Measurements from ENCODE around the gene CDH4.

Gene CDH4

GRCh38 chr20:61821735-61822134 lies 569.7 kb downstream of the CDH4 start:
- no peaks in the 10 kb centered on the region for H3K4me1 ChIP-seq (ENCODE audit: control insufficient read depth in 2 of 2, insufficient read depth in 1 of 2, low read depth in 1 of 2, low read length in 2 of 2)
- DNase-seq (ENCODE audit: low spot score), result no peak
- no peak overlapping the region for H4K8ac ChIP-seq (ENCODE audit: low read depth, low read length)
- H3K4me2 ChIP-seq (ENCODE audit: insufficient read depth, low read length, poor library complexity, severe bottlenecking), result no peak overlapping the region
- no peak overlapping the region for H3K18ac ChIP-seq (ENCODE audit: low read length)
- no peak overlapping the region for H2BK15ac ChIP-seq (ENCODE audit: low read length)
- no peak overlapping the region for H3K4ac ChIP-seq (ENCODE audit: low read length)
- no peak overlapping the region for H3K4me3 ChIP-seq (ENCODE audit: low read length in 2 of 2)
- no peak overlapping the region for H2AFZ ChIP-seq (ENCODE audit: low read length)
- no peak overlapping the region for H3K27ac ChIP-seq (replicated peaks; ENCODE audit: low read length)
- H3K23ac ChIP-seq (ENCODE audit: low read depth, low read length, poor library complexity), result no peak overlapping the region
- H2BK5ac ChIP-seq (ENCODE audit: low read length), result no peak overlapping the region
- H2AK5ac ChIP-seq (ENCODE audit: low read depth, low read length), result no peak overlapping the region
- peaks cover 0 to 1% (median 0%) of the 10 kb centered on the region in 3 experiments for H3K27me3 ChIP-seq (ENCODE audit: control insufficient read depth in 3 of 3, insufficient read depth in 3 of 3, low read depth in 1 of 3, low read length in 3 of 3)
- H3K14ac ChIP-seq (ENCODE audit: low read length), result no peak overlapping the region
- no peak overlapping the region for H3K9ac ChIP-seq (ENCODE audit: low read depth, low read length, poor library complexity)
- H2BK12ac ChIP-seq (ENCODE audit: low read length), result no peak overlapping the region
- H3K36me3 ChIP-seq (replicated peaks in 1 of 2; ENCODE audit: control insufficient read depth in 2 of 2, insufficient read depth in 2 of 2, low read length in 2 of 2), result no peaks in the 10 kb centered on the region
- H3K79me1 ChIP-seq (ENCODE audit: low read depth, low read length), result no peaks in the 10 kb centered on the region
- no CpG with 5 or more reads among the region's 5 CpGs for WGBS, 2 donors (ENCODE audit: extremely low coverage in 2 of 2, insufficient read length in 2 of 2, insufficient replicate concordance in 1 of 2)
- no peak overlapping the region for H2BK120ac ChIP-seq (ENCODE audit: low read depth, low read length)
- no peak overlapping the region for H4K91ac ChIP-seq (ENCODE audit: low read depth, low read length, poor library complexity)
- peaks cover 0 to 5% of the 10 kb centered on the region in 2 donors for H3K9me3 ChIP-seq (replicated peaks in 1 of 2; ENCODE audit: control insufficient read depth in 2 of 2, insufficient read depth in 1 of 2, low read depth in 1 of 2, low read length in 2 of 2)

DNA sequence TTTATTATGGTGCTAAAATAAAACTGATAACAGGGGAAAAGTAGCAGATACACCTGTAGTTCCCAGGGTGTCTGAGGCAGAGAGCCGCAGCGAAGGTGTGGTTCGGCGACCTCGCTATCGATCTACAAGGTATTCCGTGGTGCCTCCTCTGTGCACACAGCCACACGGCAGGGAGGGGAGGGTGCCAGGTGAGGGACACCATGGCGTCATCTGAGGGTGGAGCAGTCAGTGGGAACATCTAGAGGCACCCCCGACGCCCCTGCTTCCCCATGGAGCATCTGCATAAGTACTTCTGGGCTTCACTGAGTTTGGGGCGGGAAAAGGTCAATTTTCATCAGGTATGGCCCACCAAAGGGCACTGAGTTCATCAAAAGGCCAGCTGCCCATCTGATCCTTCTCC lies 570.3 kb downstream of the CDH4 start:
- Histone ChIP-seq H2BK15ac (ENCODE audit: low read length) (no peak overlapping the region), H2AK5ac (ENCODE audit: low read depth, low read length) (no peak overlapping the region), H3K36me3 (replicated peaks in 1 of 2; ENCODE audit: control insufficient read depth in 2 of 2, insufficient read depth in 2 of 2, low read length in 2 of 2) (no peaks in the 10 kb centered on the region), H2BK5ac (ENCODE audit: low read length) (no peak overlapping the region), H3K4ac (ENCODE audit: low read length) (no peak overlapping the region), H3K4me3 (ENCODE audit: low read length in 2 of 2) (peak overlapping the region in 1 of 2 donors; percentile 53), H3K4me2 (ENCODE audit: insufficient read depth, low read length, poor library complexity, severe bottlenecking) (no peak overlapping the region), H3K27me3 (ENCODE audit: control insufficient read depth in 3 of 3, insufficient read depth in 3 of 3, low read depth in 1 of 3, low read length in 3 of 3) (peaks cover 0 to 1% (median 0%) of the 10 kb centered on the region in 3 experiments), H3K4me1 (ENCODE audit: control insufficient read depth in 2 of 2, insufficient read depth in 1 of 2, low read depth in 1 of 2, low read length in 2 of 2) (no peaks in the 10 kb centered on the region), H3K79me1 (ENCODE audit: low read depth, low read length) (no peaks in the 10 kb centered on the region), H2AFZ (ENCODE audit: low read length) (no peak overlapping the region), H4K8ac (ENCODE audit: low read depth, low read length) (no peak overlapping the region), H4K91ac (ENCODE audit: low read depth, low read length, poor library complexity) (no peak overlapping the region), H3K9ac (ENCODE audit: low read depth, low read length, poor library complexity) (no peak overlapping the region), H3K9me3 (replicated peaks in 1 of 2; ENCODE audit: control insufficient read depth in 2 of 2, insufficient read depth in 1 of 2, low read depth in 1 of 2, low read length in 2 of 2) (peaks cover 0 to 5% of the 10 kb centered on the region in 2 donors), H3K27ac (replicated peaks; ENCODE audit: low read length) (no peak overlapping the region), H2BK12ac (ENCODE audit: low read length) (no peak overlapping the region), H3K14ac (ENCODE audit: low read length) (no peak overlapping the region), H3K18ac (ENCODE audit: low read length) (no peak overlapping the region), H2BK120ac (ENCODE audit: low read depth, low read length) (no peak overlapping the region), H3K23ac (ENCODE audit: low read depth, low read length, poor library complexity) (peak overlapping the region; percentile 5)
- WGBS, 2 donors (ENCODE audit: extremely low coverage in 2 of 2, insufficient read length in 2 of 2, insufficient replicate concordance in 1 of 2), result no CpG with 5 or more reads among the region's 12 CpGs
- DNase-seq (ENCODE audit: low spot score), result no peak

- no peak overlapping the region for H2BK15ac ChIP-seq (ENCODE audit: low read length)
- H3K27me3 ChIP-seq (ENCODE audit: control insufficient read depth in 3 of 3, insufficient read depth in 3 of 3, low read depth in 1 of 3, low read length in 3 of 3), result peaks cover 0 to 1% (median 0%) of the 10 kb centered on the region in 3 experiments
- WGBS, 2 donors (ENCODE audit: extremely low coverage in 2 of 2, insufficient read length in 2 of 2, insufficient replicate concordance in 1 of 2), result 100% methylated on average over 1 of the region's 2 CpGs; no CpG with 5 or more reads in 1 of the 2 donors
These were observed 571.2 kb downstream of the CDH4 start for GRCh38 chr20:61823242-61823641.

DNA sequence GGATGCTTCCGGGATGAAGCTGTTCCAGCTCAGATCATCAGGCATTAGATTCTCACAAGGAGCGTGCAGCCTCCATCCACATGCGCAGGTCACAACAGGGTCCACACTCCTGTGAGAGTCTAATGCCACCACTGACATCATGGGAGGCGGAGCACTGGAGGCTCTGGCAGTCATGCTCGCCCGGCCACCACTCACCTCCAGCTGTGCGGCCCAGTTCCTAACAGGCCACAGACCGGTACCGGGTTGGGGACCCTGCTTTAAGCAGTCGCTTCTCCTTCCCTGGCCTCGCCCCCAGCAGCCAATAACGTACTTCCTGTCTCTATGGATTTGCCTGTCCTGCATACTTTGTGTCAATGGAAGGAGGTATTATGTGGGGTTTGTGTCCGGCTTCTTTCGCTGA lies 576.8 kb downstream of the CDH4 start:
- Histone ChIP-seq H3K4me2 (ENCODE audit: insufficient read depth, low read length, poor library complexity, severe bottlenecking) (no peak overlapping the region), H3K4me3 (ENCODE audit: low read length in 2 of 2) (no peak overlapping the region), H3K4ac (ENCODE audit: low read length) (no peak overlapping the region), H4K91ac (ENCODE audit: low read depth, low read length, poor library complexity) (no peak overlapping the region), H3K9ac (ENCODE audit: low read depth, low read length, poor library complexity) (no peak overlapping the region), H2BK120ac (ENCODE audit: low read depth, low read length) (no peak overlapping the region), H2BK15ac (ENCODE audit: low read length) (no peak overlapping the region), H2BK12ac (ENCODE audit: low read length) (no peak overlapping the region), H3K4me1 (ENCODE audit: control insufficient read depth in 2 of 2, insufficient read depth in 1 of 2, low read depth in 1 of 2, low read length in 2 of 2) (no peaks in the 10 kb centered on the region), H3K9me3 (replicated peaks in 1 of 2; ENCODE audit: control insufficient read depth in 2 of 2, insufficient read depth in 1 of 2, low read depth in 1 of 2, low read length in 2 of 2) (peaks cover 6 to 10% of the 10 kb centered on the region in 2 donors), H3K18ac (ENCODE audit: low read length) (no peak overlapping the region), H2BK5ac (ENCODE audit: low read length) (no peak overlapping the region), H4K8ac (ENCODE audit: low read depth, low read length) (no peak overlapping the region), H3K14ac (ENCODE audit: low read length) (no peak overlapping the region), H3K36me3 (replicated peaks in 1 of 2; ENCODE audit: control insufficient read depth in 2 of 2, insufficient read depth in 2 of 2, low read length in 2 of 2) (no peaks in the 10 kb centered on the region), H3K27me3 (ENCODE audit: control insufficient read depth in 3 of 3, insufficient read depth in 3 of 3, low read depth in 1 of 3, low read length in 3 of 3) (peaks cover 0 to 1% (median 0%) of the 10 kb centered on the region in 3 experiments), H3K23ac (ENCODE audit: low read depth, low read length, poor library complexity) (peak overlapping the region; percentile 46), H3K27ac (replicated peaks; ENCODE audit: low read length) (no peak overlapping the region), H2AK5ac (ENCODE audit: low read depth, low read length) (no peak overlapping the region), H3K79me1 (ENCODE audit: low read depth, low read length) (no peaks in the 10 kb centered on the region), H2AFZ (ENCODE audit: low read length) (no peak overlapping the region)
- no peak for DNase-seq (ENCODE audit: low spot score)
- no CpG with 5 or more reads among the region's 14 CpGs for WGBS, 2 donors (ENCODE audit: extremely low coverage in 2 of 2, insufficient read length in 2 of 2, insufficient replicate concordance in 1 of 2)

More at GRCh38 chr20:61823242-61823641, 571.2 kb downstream of the CDH4 start:
- Histone ChIP-seq H4K8ac (ENCODE audit: low read depth, low read length) (no peak overlapping the region), H2BK12ac (ENCODE audit: low read length) (no peak overlapping the region), H4K91ac (ENCODE audit: low read depth, low read length, poor library complexity) (no peak overlapping the region), H3K4me3 (ENCODE audit: low read length in 2 of 2) (no peak overlapping the region), H3K14ac (ENCODE audit: low read length) (no peak overlapping the region), H3K27ac (replicated peaks; ENCODE audit: low read length) (no peak overlapping the region), H3K23ac (ENCODE audit: low read depth, low read length, poor library complexity) (no peak overlapping the region), H2BK5ac (ENCODE audit: low read length) (no peak overlapping the region), H2BK120ac (ENCODE audit: low read depth, low read length) (no peak overlapping the region), H3K36me3 (replicated peaks in 1 of 2; ENCODE audit: control insufficient read depth in 2 of 2, insufficient read depth in 2 of 2, low read length in 2 of 2) (no peaks in the 10 kb centered on the region), H3K79me1 (ENCODE audit: low read depth, low read length) (no peaks in the 10 kb centered on the region), H2AK5ac (ENCODE audit: low read depth, low read length) (no peak overlapping the region), H3K9ac (ENCODE audit: low read depth, low read length, poor library complexity) (peak overlapping the region; percentile 22), H3K4me2 (ENCODE audit: insufficient read depth, low read length, poor library complexity, severe bottlenecking) (no peak overlapping the region), H3K18ac (ENCODE audit: low read length) (no peak overlapping the region), H3K9me3 (replicated peaks in 1 of 2; ENCODE audit: control insufficient read depth in 2 of 2, insufficient read depth in 1 of 2, low read depth in 1 of 2, low read length in 2 of 2) (peaks cover 4 to 5% of the 10 kb centered on the region in 2 donors), H3K4ac (ENCODE audit: low read length) (no peak overlapping the region), H2AFZ (ENCODE audit: low read length) (no peak overlapping the region), H3K4me1 (ENCODE audit: control insufficient read depth in 2 of 2, insufficient read depth in 1 of 2, low read depth in 1 of 2, low read length in 2 of 2) (no peaks in the 10 kb centered on the region)
- no peak for DNase-seq (ENCODE audit: low spot score)
